Large intestine (tissue), 12 donors: ENCODE results near the gene C1QTNF2. TPM values are rescaled to one million over a fixed set of nuclear protein-coding genes. Genes with fewer than 3 reads are reported as not detected.

Experiments
- DNase-seq, 2 donors: peaks; one replicate each; pipeline versions ENCODE4 v3.0.0 to v3.0.0-alpha.2; 2013
- H3K27ac ChIP-seq: one replicate; pipeline ENCODE4 v1.5.1; 2013; ENCODE audit warnings: low read length
- H3K27me3 ChIP-seq: 2 replicates; pipeline ENCODE4 v1.6.1; 2013; ENCODE audit warnings: low read length; ENCODE audit not compliant: control insufficient read depth, insufficient read depth
- H3K36me3 ChIP-seq: 2 replicates; pipeline ENCODE4 v1.6.1; 2013; ENCODE audit warnings: low read length; ENCODE audit not compliant: control insufficient read depth, insufficient read depth
- H3K4me1 ChIP-seq: one replicate; pipeline ENCODE4 v1.6.1; 2013; ENCODE audit warnings: low read length; ENCODE audit not compliant: control insufficient read depth, insufficient read depth
- H3K4me3 ChIP-seq: one replicate; pipeline ENCODE4 v1.5.1; 2013; ENCODE audit warnings: low read length
- H3K9me3 ChIP-seq: one replicate; pipeline ENCODE4 v1.6.1; 2013; ENCODE audit warnings: mild to moderate bottlenecking, low read depth, low read length, moderate library complexity; ENCODE audit not compliant: control insufficient read depth
- WGBS: methylation state at CpG from one replicate; pipeline ENCODE4 v1.1.5; 2013; ENCODE audit warnings: low lambda C conversion rate; ENCODE audit not compliant: insufficient coverage; 5-methylcytosine and 5-hydroxymethylcytosine counted together
- long read RNA-seq, 11 donors: transcript quantifications; one replicate each; lab custom pipeline, GENCODE V29; 2026
- polyA plus RNA-seq: library from polyadenylated mRNA; unstranded; fragments of 120-200 nt; gene quantifications from one replicate; pipeline ENCODE4 v1.2.1, GENCODE V29; 2013

C1QTNF2 gene
- polyA plus RNA-seq = 3.1 TPM
- long read RNA-seq, donor 1, partial matches to known transcripts = 0 of 3 reads
- long read RNA-seq, donor 1, other reads (novel, unspliced or antisense) = 0 of 3 reads
- long read RNA-seq, donor 2, partial matches to known transcripts = 0 of 1 reads
- long read RNA-seq, donor 2, other reads (novel, unspliced or antisense) = 0 of 1 reads
- long read RNA-seq, donor 3, partial matches to known transcripts = 0 of 2 reads
- long read RNA-seq, donor 3, other reads (novel, unspliced or antisense) = 0 of 2 reads
- long read RNA-seq, donor 4, partial matches to known transcripts = 0 of 1 reads
- long read RNA-seq, donor 4, other reads (novel, unspliced or antisense) = 0 of 1 reads
- long read RNA-seq, donor 5, partial matches to known transcripts = 0 of 1 reads
- long read RNA-seq, donor 5, other reads (novel, unspliced or antisense) = 0 of 1 reads
- long read RNA-seq, donor 6, partial matches to known transcripts = 0 of 2 reads
- long read RNA-seq, donor 6, other reads (novel, unspliced or antisense) = 0 of 2 reads
- long read RNA-seq, donor 7, transcript C1QTNF2-201 (3 exons, 2,414 nt) = major isoform, 6 of 6 reads
- long read RNA-seq, donor 7, partial matches to known transcripts = 0 of 6 reads
- long read RNA-seq, donor 7, other reads (novel, unspliced or antisense) = 0 of 6 reads
- long read RNA-seq, donor 8, partial matches to known transcripts = 0 of 1 reads
- long read RNA-seq, donor 8, other reads (novel, unspliced or antisense) = 0 of 1 reads
- long read RNA-seq, donor 9, partial matches to known transcripts = 0 of 1 reads
- long read RNA-seq, donor 9, other reads (novel, unspliced or antisense) = 0 of 1 reads
- long read RNA-seq, donor 10, partial matches to known transcripts = 0 of 3 reads
- long read RNA-seq, donor 10, other reads (novel, unspliced or antisense) = 0 of 3 reads
- long read RNA-seq, donor 11, partial matches to known transcripts = 0 of 1 reads
- long read RNA-seq, donor 11, other reads (novel, unspliced or antisense) = 0 of 1 reads

- no peaks in the 10 kb centered on the region for H3K9me3 ChIP-seq
- H3K27me3 ChIP-seq = peaks cover 13% of the 10 kb centered on the region
- peak within 1 kb of the TSS; percentile 33 for H3K4me3 ChIP-seq
- WGBS = 83% methylated on average over 1 of the region's 45 CpGs
- DNase-seq = peak in 1 of 2 donors; percentile 71
- no peaks in the 10 kb centered on the region for H3K4me1 ChIP-seq
- no peaks in the 10 kb centered on the region for H3K36me3 ChIP-seq
- no peak within 1 kb of the TSS for H3K27ac ChIP-seq
These were observed at the start of gene C1QTNF2 for GRCh38 chr5:160369990-160370712. TSS of gene C1QTNF2 (minus strand) at chr5:160370626. CDS start at chr5:160355011, 15,615 bp downstream.

- H3K27ac ChIP-seq = no peak overlapping the region
- peaks cover 8% of the 10 kb centered on the region for H3K4me1 ChIP-seq
- DNase-seq = no peak
- no peaks in the 10 kb centered on the region for H3K9me3 ChIP-seq
- no peaks in the 10 kb centered on the region for H3K36me3 ChIP-seq
- H3K4me3 ChIP-seq = no peak overlapping the region
- no peaks in the 10 kb centered on the region for H3K27me3 ChIP-seq
These were observed 49.8 kb upstream of the C1QTNF2 start for GRCh38 chr5:160420331-160420610.

- Histone ChIP-seq H3K4me1 (peaks cover 8% of the 10 kb centered on the region), H3K27ac (peak overlapping the region; percentile 82), H3K36me3 (no peaks in the 10 kb centered on the region), H3K9me3 (no peaks in the 10 kb centered on the region), H3K27me3 (no peaks in the 10 kb centered on the region), H3K4me3 (peak overlapping the region; percentile 78)
- DNase-seq = no peak
- 47% methylated on average over 5 of the region's 11 CpGs for whole genome bisulfite sequencing
These were observed 49.3 kb upstream of the C1QTNF2 start for GRCh38 chr5:160419458-160420330.

GRCh38 chr5:160418561-160419457 lies 48.4 kb upstream of the C1QTNF2 start, which contains the start of gene SLU7:
TSS of gene SLU7 (minus strand) at chr5:160419081. CDS start at chr5:160415294, 3,787 bp downstream.
- Histone ChIP-seq H3K27me3 (no peaks in the 10 kb centered on the region), H3K4me1 (peaks cover 8% of the 10 kb centered on the region), H3K4me3 (peak within 1 kb of the TSS; percentile 78), H3K9me3 (no peaks in the 10 kb centered on the region), H3K36me3 (peaks cover 3% of the 10 kb centered on the region), H3K27ac (peak within 1 kb of the TSS; percentile 82)
- DNase-seq = peak; percentile 95 to 97
- 0% methylated on average over 3 of the region's 48 CpGs for WGBS

GRCh38 chr5:160399402-160400353 lies 29.3 kb upstream of the C1QTNF2 start, which contains the start of gene FAM200C:
TSS of gene FAM200C (minus strand) at chr5:160400054. CDS start at chr5:160395490, 4,564 bp downstream.
- Histone ChIP-seq H3K4me3 (peak within 1 kb of the TSS; percentile 71), H3K36me3 (peaks cover 25% of the 10 kb centered on the region), H3K9me3 (no peaks in the 10 kb centered on the region), H3K27me3 (no peaks in the 10 kb centered on the region), H3K4me1 (no peaks in the 10 kb centered on the region), H3K27ac (peak within 1 kb of the TSS; percentile 87)
- DNase-seq = peak; percentile 92 to 95
- WGBS = 0% methylated on average over 2 of the region's 41 CpGs

- peak overlapping the region; percentile 71 for H3K4me3 ChIP-seq
- no peaks in the 10 kb centered on the region for H3K4me1 ChIP-seq
- DNase-seq = no peak
- no peaks in the 10 kb centered on the region for H3K27me3 ChIP-seq
- no peak overlapping the region for H3K27ac ChIP-seq
- WGBS = 83% methylated on average over 1 of the region's 4 CpGs
- no peaks in the 10 kb centered on the region for H3K9me3 ChIP-seq
- peaks cover 16% of the 10 kb centered on the region for H3K36me3 ChIP-seq
These were observed 28.4 kb upstream of the C1QTNF2 start for GRCh38 chr5:160398806-160399205.

- no peak for DNase-seq
- H3K9me3 ChIP-seq = no peaks in the 10 kb centered on the region
- H3K4me3 ChIP-seq = no peak overlapping the region
- H3K27ac ChIP-seq = no peak overlapping the region
- H3K36me3 ChIP-seq = peaks cover 8% of the 10 kb centered on the region
- no CpG with 5 or more reads among the region's 1 CpG for WGBS
- no peaks in the 10 kb centered on the region for H3K4me1 ChIP-seq
- H3K27me3 ChIP-seq = no peaks in the 10 kb centered on the region
These were observed 27.1 kb upstream of the C1QTNF2 start for GRCh38 chr5:160397492-160397891.

- H3K4me1 ChIP-seq = no peaks in the 10 kb centered on the region
- no peak overlapping the region for H3K27ac ChIP-seq
- no peak for DNase-seq
- no peaks in the 10 kb centered on the region for H3K9me3 ChIP-seq
- H3K27me3 ChIP-seq = no peaks in the 10 kb centered on the region
- H3K36me3 ChIP-seq = no peaks in the 10 kb centered on the region
- no CpG with 5 or more reads among the region's 7 CpGs for WGBS
- H3K4me3 ChIP-seq = no peak overlapping the region
These were observed 24.7 kb upstream of the C1QTNF2 start for GRCh38 chr5:160395111-160395510.
